HG03066 (cell line): ENCODE results near the gene CD244.

ENCODE experiments used
- ATAC-seq: cut with Tn5 transposase; IDR thresholded peaks from one replicate; pipeline ENCODE4 v1.9.1; 2021; ENCODE audit warnings: low read depth; ENCODE audit not compliant: unreplicated experiment

The CD244 gene

GRCh38 chr1:160850993-160851392, 11.7 kb downstream of the CD244 start:
- no peak for ATAC-seq

- no peak for ATAC-seq
These were observed 12.1 kb downstream of the CD244 start for GRCh38 chr1:160850541-160850940.

GRCh38 chr1:160846281-160846680, 16.4 kb downstream of the CD244 start:
- no peak for ATAC-seq

- ATAC-seq: no peak
These were observed 18.0 kb downstream of the CD244 start for GRCh38 chr1:160844447-160845232.

GRCh38 chr1:160841079-160841478, 21.6 kb downstream of the CD244 start:
- no peak for ATAC-seq

GRCh38 chr1:160839746-160840145, 22.9 kb downstream of the CD244 start:
- no peak for ATAC-seq

GRCh38 chr1:160838888-160839287, 23.8 kb downstream of the CD244 start:
- ATAC-seq: no peak

GRCh38 chr1:160837558-160838205, 25.0 kb downstream of the CD244 start:
- peak; percentile 81 for ATAC-seq

- no peak for ATAC-seq
These were observed 25.6 kb downstream of the CD244 start for GRCh38 chr1:160836981-160837557.

- ATAC-seq: no peak
These were observed 26.1 kb downstream of the CD244 start for GRCh38 chr1:160836561-160836960.

- no peak for ATAC-seq
These were observed 26.9 kb downstream of the CD244 start for GRCh38 chr1:160835751-160836150.

GRCh38 chr1:160834945-160835565, 27.6 kb downstream of the CD244 start:
- ATAC-seq: no peak

GRCh38 chr1:160830321-160831153, 32.1 kb downstream of the CD244 start:
- no peak for ATAC-seq

GRCh38 chr1:160829766-160830165, 32.9 kb downstream of the CD244 start:
- no peak for ATAC-seq

- ATAC-seq: no peak
These were observed 35.3 kb downstream of the CD244 start for GRCh38 chr1:160827418-160827817.

- ATAC-seq: no peak
These were observed 36.1 kb downstream of the CD244 start for GRCh38 chr1:160826546-160826945.

- no peak for ATAC-seq
These were observed 39.4 kb downstream of the CD244 start for GRCh38 chr1:160823296-160823695.

GRCh38 chr1:160821627-160822026, 41.1 kb downstream of the CD244 start:
- no peak for ATAC-seq

- no peak for ATAC-seq
These were observed 43.5 kb downstream of the CD244 start for GRCh38 chr1:160819186-160819585.

- ATAC-seq: no peak
These were observed 44.3 kb downstream of the CD244 start for GRCh38 chr1:160818207-160818937.
